Mesenchymal stem cell (in vitro differentiated cells and primary cell): ENCODE measurements around the gene PRDX6.

Source experiments
- DNase-seq: peaks from one replicate; pipeline ENCODE4 v3.0.0-alpha.2; 2013
- H2AFZ ChIP-seq: one replicate; pipeline ENCODE4 v1.6.1; 2013; ENCODE audit warnings: low read depth, mild to moderate bottlenecking, control low read depth, inconsistent platforms, low read length, moderate library complexity
- H2AK5ac ChIP-seq: 2 replicates; pipeline ENCODE4 v1.6.1; 2013; ENCODE audit warnings: low read length, moderate library complexity, mild to moderate bottlenecking, inconsistent platforms; ENCODE audit not compliant: severe bottlenecking
- H2BK120ac ChIP-seq: one replicate; pipeline ENCODE4 v1.6.1; 2013; ENCODE audit warnings: low read depth, mild to moderate bottlenecking, inconsistent platforms, low read length, moderate library complexity
- H2BK12ac ChIP-seq, 2 experiments: one replicate each; pipeline ENCODE4 v1.6.1; 2013; ENCODE audit warnings: inconsistent platforms in 2 of 2, low read length in 2 of 2, mild to moderate bottlenecking in 2 of 2, moderate library complexity in 2 of 2, control low read depth in 1 of 2
- H2BK15ac ChIP-seq: one replicate; pipeline ENCODE4 v1.6.1; 2013; ENCODE audit warnings: mild to moderate bottlenecking, low read depth, inconsistent platforms; ENCODE audit not compliant: poor library complexity, severe bottlenecking
- H2BK5ac ChIP-seq: 2 replicates; pipeline ENCODE4 v1.6.1; 2013; ENCODE audit warnings: low read depth, mild to moderate bottlenecking, low read length, control low read depth, inconsistent platforms; ENCODE audit not compliant: poor library complexity, severe bottlenecking
- H3K14ac ChIP-seq, 2 experiments: one replicate each; pipeline ENCODE4 v1.6.1; 2013; ENCODE audit warnings: inconsistent platforms in 2 of 2, low read length in 2 of 2, control low read depth in 1 of 2, mild to moderate bottlenecking in 1 of 2, moderate library complexity in 1 of 2
- H3K18ac ChIP-seq, 2 experiments: one replicate each; pipeline ENCODE4 v1.6.1; 2013; ENCODE audit warnings: inconsistent platforms in 2 of 2, low read length in 2 of 2, control low read depth in 1 of 2, low read depth in 1 of 2, mild to moderate bottlenecking in 1 of 2
- H3K23ac ChIP-seq, 2 experiments: one replicate each; pipeline ENCODE4 v1.6.1; 2013; ENCODE audit warnings: inconsistent platforms in 2 of 2, low read length in 2 of 2, mild to moderate bottlenecking in 2 of 2, moderate library complexity in 2 of 2, control low read depth in 1 of 2
- H3K27ac ChIP-seq: 2 replicates; pipeline ENCODE4 v1.5.1; 2013; ENCODE audit warnings: mild to moderate bottlenecking, moderate library complexity, low read length, control low read depth, inconsistent platforms; ENCODE audit not compliant: poor library complexity, severe bottlenecking
- H3K27me3 ChIP-seq, 2 experiments: 2 replicates each; pipeline versions ENCODE4 v1.6.1 to v1.7.0; 2013; ENCODE audit warnings: low read length in 2 of 2, mild to moderate bottlenecking in 2 of 2, moderate library complexity in 2 of 2, control low read depth in 1 of 2, inconsistent platforms in 1 of 2; ENCODE audit not compliant: control insufficient read depth in 1 of 2, insufficient read depth in 1 of 2
- H3K36me3 ChIP-seq, 2 experiments: 2 replicates each; pipeline versions ENCODE4 v1.6.1 to v1.7.0; 2013; ENCODE audit warnings: low read length in 2 of 2, control low read depth in 1 of 2, inconsistent platforms in 1 of 2, low read depth in 1 of 2, mild to moderate bottlenecking in 1 of 2; ENCODE audit not compliant: insufficient read depth in 2 of 2, control insufficient read depth in 1 of 2
- H3K4ac ChIP-seq, 2 experiments: one replicate each; pipeline ENCODE4 v1.6.1; 2013; ENCODE audit warnings: inconsistent platforms in 2 of 2, low read length in 2 of 2, mild to moderate bottlenecking in 2 of 2, moderate library complexity in 2 of 2, control low read depth in 1 of 2, low read depth in 1 of 2
- H3K4me1 ChIP-seq: 2 replicates; pipeline ENCODE4 v1.6.1; 2013; ENCODE audit warnings: low read depth, low read length, control low read depth; ENCODE audit not compliant: control insufficient read depth, insufficient read depth
- H3K4me2 ChIP-seq: 2 replicates; pipeline ENCODE4 v1.6.1; 2013; ENCODE audit warnings: low read length, mild to moderate bottlenecking, inconsistent platforms; ENCODE audit not compliant: poor library complexity, severe bottlenecking
- H3K4me3 ChIP-seq, 2 experiments: 2 replicates each; pipeline versions ENCODE4 v1.5.1 to v1.7.0; 2013; ENCODE audit warnings: low read length in 2 of 2, mild to moderate bottlenecking in 2 of 2, control low read depth in 1 of 2, low read depth in 1 of 2; ENCODE audit not compliant: insufficient read depth in 1 of 2
- H3K79me1 ChIP-seq: replicated peaks from 2 replicates; pipeline ENCODE4 v1.6.1; 2013; ENCODE audit warnings: mild to moderate bottlenecking, control low read depth, low read length, inconsistent platforms; ENCODE audit not compliant: poor library complexity, severe bottlenecking
- H3K9ac ChIP-seq: 2 replicates; pipeline ENCODE4 v1.7.0; 2013; ENCODE audit warnings: mild to moderate bottlenecking, low read length, moderate library complexity
- H3K9me3 ChIP-seq: 2 replicates; pipeline ENCODE4 v1.7.0; 2013; ENCODE audit warnings: mild to moderate bottlenecking, low read length; ENCODE audit not compliant: control insufficient read depth
- H4K8ac ChIP-seq: one replicate; pipeline ENCODE4 v1.6.1; 2013; ENCODE audit warnings: inconsistent platforms, mild to moderate bottlenecking, low read length, moderate library complexity
- H4K91ac ChIP-seq: one replicate; pipeline ENCODE4 v1.6.1; 2013; ENCODE audit warnings: mild to moderate bottlenecking, low read length, inconsistent platforms
- WGBS: methylation state at CpG from one replicate; pipeline ENCODE4 v1.1.7; 2013; ENCODE audit warnings: mixed read lengths; 5-methylcytosine and 5-hydroxymethylcytosine counted together

The PRDX6 gene

GRCh38 chr1:173506437-173506836 lies 29.3 kb downstream of the PRDX6 start:
- Histone ChIP-seq H4K91ac (no peak overlapping the region), H2BK12ac (peak overlapping the region in 1 of 2 experiments; percentile 2), H3K36me3 (no peaks in the 10 kb centered on the region), H3K4me1 (peaks cover 4% of the 10 kb centered on the region), H3K4ac (no peak overlapping the region), H3K79me1 (no peaks in the 10 kb centered on the region), H3K27me3 (no peaks in the 10 kb centered on the region), H4K8ac (no peak overlapping the region), H2BK120ac (no peak overlapping the region), H3K9ac (peak overlapping the region; percentile 71), H2AK5ac (peak overlapping the region; percentile 72), H3K14ac (no peak overlapping the region), H3K18ac (peak overlapping the region in 1 of 2 experiments; percentile 31), H3K9me3 (no peaks in the 10 kb centered on the region), H3K4me3 (no peak overlapping the region), H2BK5ac (no peak overlapping the region), H3K23ac (no peak overlapping the region), H2AFZ (no peak overlapping the region), H3K4me2 (no peak overlapping the region), H3K27ac (peak overlapping the region; percentile 92), H2BK15ac (no peak overlapping the region)
- 96% methylated on average over 6 of the region's 6 CpGs for WGBS
- DNase-seq = no peak

- Histone ChIP-seq H3K4me3 (no peak overlapping the region), H2BK15ac (no peak overlapping the region), H3K27me3 (no peaks in the 10 kb centered on the region), H3K4me1 (peaks cover 4% of the 10 kb centered on the region), H3K4ac (no peak overlapping the region), H3K36me3 (no peaks in the 10 kb centered on the region), H2AK5ac (no peak overlapping the region), H3K9ac (peak overlapping the region; percentile 71), H3K4me2 (peak overlapping the region; percentile 26), H3K18ac (no peak overlapping the region), H3K27ac (peak overlapping the region; percentile 92), H3K14ac (no peak overlapping the region), H2AFZ (no peak overlapping the region), H2BK5ac (peak overlapping the region; percentile 60), H2BK120ac (no peak overlapping the region), H2BK12ac (no peak overlapping the region), H3K9me3 (no peaks in the 10 kb centered on the region), H3K23ac (no peak overlapping the region), H4K91ac (no peak overlapping the region), H4K8ac (peak overlapping the region; percentile 27), H3K79me1 (no peaks in the 10 kb centered on the region)
- WGBS = 35% methylated on average over 3 of the region's 3 CpGs
- peak; percentile 70 for DNase-seq
Measured at GRCh38 chr1:173507205-173507846, 30.2 kb downstream of the PRDX6 start.

- H3K9me3 ChIP-seq = no peaks in the 10 kb centered on the region
- no peak overlapping the region for H3K18ac ChIP-seq
- H3K14ac ChIP-seq = no peak overlapping the region
- no peaks in the 10 kb centered on the region for H3K27me3 ChIP-seq
- DNase-seq = no peak
- no peak overlapping the region for H2AFZ ChIP-seq
- peak overlapping the region; percentile 60 for H2BK5ac ChIP-seq
- H3K4ac ChIP-seq = no peak overlapping the region
- H4K91ac ChIP-seq = no peak overlapping the region
- H2BK15ac ChIP-seq = no peak overlapping the region
- H3K9ac ChIP-seq = peak overlapping the region; percentile 71
- peak overlapping the region; percentile 92 for H3K27ac ChIP-seq
- H3K4me3 ChIP-seq = no peak overlapping the region
- peak overlapping the region; percentile 26 for H3K4me2 ChIP-seq
- WGBS = 60% methylated on average over 3 of the region's 3 CpGs
- no peaks in the 10 kb centered on the region for H3K79me1 ChIP-seq
- H2BK120ac ChIP-seq = no peak overlapping the region
- H2AK5ac ChIP-seq = no peak overlapping the region
- H3K4me1 ChIP-seq = peaks cover 4% of the 10 kb centered on the region
- no peak overlapping the region for H2BK12ac ChIP-seq
- H4K8ac ChIP-seq = peak overlapping the region; percentile 69
- H3K23ac ChIP-seq = no peak overlapping the region
- H3K36me3 ChIP-seq = no peaks in the 10 kb centered on the region
Measured at GRCh38 chr1:173507847-173508209, 30.7 kb downstream of the PRDX6 start.

- H3K79me1 ChIP-seq = no peaks in the 10 kb centered on the region
- no peak overlapping the region for H2BK120ac ChIP-seq
- no peak overlapping the region for H4K8ac ChIP-seq
- no peaks in the 10 kb centered on the region for H3K36me3 ChIP-seq
- 100% methylated on average over 1 of the region's 2 CpGs for WGBS
- peaks cover 5% of the 10 kb centered on the region for H3K9me3 ChIP-seq
- no peak overlapping the region for H3K4me2 ChIP-seq
- no peak overlapping the region for H2BK12ac ChIP-seq
- H3K27ac ChIP-seq = peak overlapping the region; percentile 66
- no peak overlapping the region for H3K4me3 ChIP-seq
- no peak overlapping the region for H2AFZ ChIP-seq
- H2AK5ac ChIP-seq = peak overlapping the region; percentile 55
- no peak overlapping the region for H2BK5ac ChIP-seq
- H3K4ac ChIP-seq = no peak overlapping the region
- no peak for DNase-seq
- no peak overlapping the region for H4K91ac ChIP-seq
- no peak overlapping the region for H3K14ac ChIP-seq
- H3K23ac ChIP-seq = no peak overlapping the region
- H3K27me3 ChIP-seq = no peaks in the 10 kb centered on the region
- H3K4me1 ChIP-seq = peaks cover 4% of the 10 kb centered on the region
- no peak overlapping the region for H3K9ac ChIP-seq
- no peak overlapping the region for H3K18ac ChIP-seq
- H2BK15ac ChIP-seq = no peak overlapping the region
Measured at GRCh38 chr1:173508541-173508940, 31.4 kb downstream of the PRDX6 start.
